IMR-90 (cell line): ENCODE data around the gene RAET1E. TPM values are rescaled to one million over a fixed set of nuclear protein-coding genes. Genes with fewer than 3 reads are reported as not detected.

Source experiments
- ATAC-seq: fragments of 200-7000 bp; cut with Tn5 transposase; 2 replicates; pipeline ENCODE4 v1.9.1; 2020; ENCODE audit warnings: low read depth, mild to moderate bottlenecking, moderate library complexity
- BruUV-seq: library from RNA; stranded (reverse); fragments of 400-500 nt; replicated peaks from 2 replicates; lab custom pipeline; 2021; lab: Mats Ljungman, UMichigan
- CTCF ChIA-PET: fragments of 300-600 bp; formaldehyde crosslinking; extraction: SDS; loops from one replicate; lab custom pipeline; 2021; ENCODE audit warnings: antibody characterized with exemption; lab: Yijun Ruan, JAX
- POLR2A ChIA-PET: fragments of 300-600 bp; sonication (Branson Sonifier 250); formaldehyde crosslinking; loops from one replicate; lab custom pipeline; 2022; ENCODE audit warnings: antibody characterized with exemption; ENCODE audit not compliant: unreplicated experiment; lab: Charles Lee
- DNase-seq: peaks from one replicate; pipeline ENCODE4 v3.0.0; 2013
- H2AFZ ChIP-seq: replicated peaks from 2 replicates; pipeline ENCODE3; 2013; ENCODE audit warnings: low read length, mild to moderate bottlenecking; ENCODE audit not compliant: poor library complexity
- H2AK5ac ChIP-seq: 2 replicates; pipeline ENCODE4 v1.6.1; 2013; ENCODE audit warnings: low read depth, low read length, inconsistent platforms
- H2AK9ac ChIP-seq: replicated peaks from 2 replicates; pipeline ENCODE3; 2013; ENCODE audit warnings: mild to moderate bottlenecking, low read depth, low read length, moderate library complexity; ENCODE audit not compliant: poor library complexity
- H2BK120ac ChIP-seq: 2 replicates; pipeline ENCODE4 v1.6.1; 2013; ENCODE audit warnings: low read depth, low read length, inconsistent platforms
- H2BK15ac ChIP-seq: 3 replicates; pipeline ENCODE4 v1.6.1; 2013; ENCODE audit warnings: low read depth, low read length, inconsistent platforms
- H2BK20ac ChIP-seq: 2 replicates; pipeline ENCODE4 v1.6.1; 2013; ENCODE audit warnings: low read depth, mild to moderate bottlenecking, inconsistent platforms, low read length, moderate library complexity
- H2BK5ac ChIP-seq: 2 replicates; pipeline ENCODE4 v1.6.1; 2013; ENCODE audit warnings: mild to moderate bottlenecking, low read depth, low read length, inconsistent platforms; ENCODE audit not compliant: poor library complexity, severe bottlenecking
- H3K14ac ChIP-seq: replicated peaks from 2 replicates; pipeline ENCODE4 v1.6.1; 2013; ENCODE audit warnings: low read depth, low read length, inconsistent platforms
- H3K18ac ChIP-seq: 2 replicates; pipeline ENCODE4 v1.6.1; 2013; ENCODE audit warnings: low read depth, low read length, control low read depth
- H3K23ac ChIP-seq: 2 replicates; pipeline ENCODE4 v1.6.1; 2013; ENCODE audit warnings: low read depth, low read length, inconsistent platforms
- H3K27ac ChIP-seq: 2 replicates; pipeline ENCODE4 v1.5.1; 2013; ENCODE audit warnings: mild to moderate bottlenecking, control low read depth, low read length; ENCODE audit not compliant: insufficient read depth
- H3K27me3 ChIP-seq: 2 replicates; pipeline ENCODE4 v1.6.1; 2013; ENCODE audit warnings: low read length; ENCODE audit not compliant: control insufficient read depth, insufficient read depth
- H3K36me3 ChIP-seq: 2 replicates; pipeline ENCODE4 v1.6.1; 2013; ENCODE audit warnings: low read length, mixed read lengths; ENCODE audit not compliant: control insufficient read depth, insufficient read depth
- H3K4ac ChIP-seq: 2 replicates; pipeline ENCODE4 v1.6.1; 2013; ENCODE audit warnings: low read depth, low read length, inconsistent platforms
- H3K4me1 ChIP-seq: 2 replicates; pipeline ENCODE4 v1.6.1; 2013; ENCODE audit warnings: low read length, mixed read lengths; ENCODE audit not compliant: control insufficient read depth, insufficient read depth
- H3K4me2 ChIP-seq: 2 replicates; pipeline ENCODE4 v1.6.1; 2013; ENCODE audit warnings: low read depth, mild to moderate bottlenecking, control low read depth, low read length, moderate library complexity
- H3K4me3 ChIP-seq: 2 replicates; pipeline ENCODE4 v1.5.1; 2013; ENCODE audit warnings: low read depth, mild to moderate bottlenecking, control low read depth, low read length, moderate library complexity; ENCODE audit not compliant: insufficient read depth
- H3K56ac ChIP-seq: 2 replicates; pipeline ENCODE4 v1.6.1; 2013; ENCODE audit warnings: low read length, inconsistent platforms; ENCODE audit not compliant: insufficient read depth; ENCODE audit errors: extremely low read depth
- H3K79me1 ChIP-seq, 2 experiments: 2 replicates each; pipeline ENCODE4 v1.6.1; 2013; ENCODE audit warnings: low read length in 2 of 2, inconsistent platforms in 1 of 2, low read depth in 1 of 2
- H3K9ac ChIP-seq: 2 replicates; pipeline ENCODE4 v1.6.1; 2013; ENCODE audit warnings: low read depth, low read length, control low read depth
- H3K9me1 ChIP-seq: 2 replicates; pipeline ENCODE4 v1.6.1; 2013; ENCODE audit warnings: low read length, inconsistent platforms; ENCODE audit not compliant: insufficient read depth
- H3K9me3 ChIP-seq: 2 replicates; pipeline ENCODE4 v1.6.1; 2013; ENCODE audit warnings: low read length; ENCODE audit not compliant: control insufficient read depth, insufficient read depth
- H4K20me1 ChIP-seq: 2 replicates; pipeline ENCODE4 v1.6.1; 2013; ENCODE audit warnings: low read length, inconsistent platforms; ENCODE audit not compliant: insufficient read depth
- H4K5ac ChIP-seq: 2 replicates; pipeline ENCODE4 v1.6.1; 2013; ENCODE audit warnings: mild to moderate bottlenecking, low read depth, low read length, control low read depth
- H4K8ac ChIP-seq, 2 experiments: 2 replicates each; pipeline ENCODE4 v1.6.1; 2013; ENCODE audit warnings: low read depth in 2 of 2, low read length in 2 of 2, control low read depth in 1 of 2, inconsistent platforms in 1 of 2
- H4K91ac ChIP-seq: 2 replicates; pipeline ENCODE4 v1.6.1; 2013; ENCODE audit warnings: low read depth, low read length, inconsistent platforms; ENCODE audit not compliant: insufficient read depth
- FOS ChIP-seq: fragments of 150-350 bp; IDR thresholded peaks from 2 replicates; pipeline ENCODE4 v1.6.1; 2016; ENCODE audit warnings: low read depth, low read length
- MAFK ChIP-seq: IDR thresholded peaks from 2 replicates; pipeline ENCODE4 v1.6.1; 2012; ENCODE audit warnings: low read depth, low read length, improper control_type of control experiment
- MXI1 ChIP-seq: IDR thresholded peaks from 2 replicates; pipeline ENCODE4 v1.6.1; 2012; ENCODE audit warnings: low read depth, mild to moderate bottlenecking, low read length, moderate library complexity, borderline replicate concordance
- POLR2A ChIP-seq: IDR thresholded peaks from 2 replicates; pipeline ENCODE4 v1.6.1; 2012; ENCODE audit warnings: mild to moderate bottlenecking, low read depth, low read length
- RFX5 ChIP-seq: IDR thresholded peaks from 2 replicates; pipeline ENCODE4 v1.8.0; 2012; ENCODE audit warnings: low read depth, mild to moderate bottlenecking, low read length, moderate library complexity
- WGBS, 2 experiments: methylation state at CpG; one replicate each; pipeline versions ENCODE4 v1.1.5 to v1.1.7; 2013; ENCODE audit warnings: missing lambda C conversion rate in 2 of 2; ENCODE audit not compliant: insufficient read length in 1 of 2; ENCODE audit errors: extremely low coverage in 2 of 2; 5-methylcytosine and 5-hydroxymethylcytosine counted together
- dilution Hi-C: fragments of 300-500 bp; cut with HindIII; formaldehyde crosslinking; loops from one replicate; pipeline ENCODE4 v1.14.3; 2018; ENCODE audit warnings: low sequenced_read_pairs; ENCODE audit not compliant: unreplicated experiment
- in situ Hi-C: fragments of 300-500 bp; cut with MboI; formaldehyde crosslinking; loops from 3 replicates; pipeline ENCODE4 v1.14.3; 2019; ENCODE audit warnings: low sequenced_read_pairs, inconsistent platforms, mixed read lengths
- intact Hi-C: fragments of 100-400 bp; cut with micrococcal nuclease; formaldehyde crosslinking; loops from 2 replicates; pipeline ENCODE4 v1.10.0; 2022
- polyA plus RNA-seq, 3 experiments: library from polyadenylated mRNA; depleted of rRNA; stranded (reverse); fragments of >200 nt; gene quantifications; 2 replicates each; pipeline ENCODE4 v1.2.3, GENCODE V29; 2012; ENCODE audit warnings: low replicate concordance in 1 of 3
- total RNA-seq: library from RNA; depleted of rRNA; stranded (reverse); fragments of >200 nt; gene quantifications from 2 replicates; pipeline ENCODE4 v1.2.3, GENCODE V29; 2012
- TF ChIP-seq, protein P1 (sequence below): conservative IDR thresholded peaks from 2 replicates; pipeline ENCODE4 v1.5.1; 2012; ENCODE audit warnings: mild to moderate bottlenecking, low read depth, low read length, improper control_type of control experiment

The RAET1E gene
- total and polyA plus RNA-seq, 2 of the 4 experiments (the other 2 are of a cell fraction) = not detected

DNA sequence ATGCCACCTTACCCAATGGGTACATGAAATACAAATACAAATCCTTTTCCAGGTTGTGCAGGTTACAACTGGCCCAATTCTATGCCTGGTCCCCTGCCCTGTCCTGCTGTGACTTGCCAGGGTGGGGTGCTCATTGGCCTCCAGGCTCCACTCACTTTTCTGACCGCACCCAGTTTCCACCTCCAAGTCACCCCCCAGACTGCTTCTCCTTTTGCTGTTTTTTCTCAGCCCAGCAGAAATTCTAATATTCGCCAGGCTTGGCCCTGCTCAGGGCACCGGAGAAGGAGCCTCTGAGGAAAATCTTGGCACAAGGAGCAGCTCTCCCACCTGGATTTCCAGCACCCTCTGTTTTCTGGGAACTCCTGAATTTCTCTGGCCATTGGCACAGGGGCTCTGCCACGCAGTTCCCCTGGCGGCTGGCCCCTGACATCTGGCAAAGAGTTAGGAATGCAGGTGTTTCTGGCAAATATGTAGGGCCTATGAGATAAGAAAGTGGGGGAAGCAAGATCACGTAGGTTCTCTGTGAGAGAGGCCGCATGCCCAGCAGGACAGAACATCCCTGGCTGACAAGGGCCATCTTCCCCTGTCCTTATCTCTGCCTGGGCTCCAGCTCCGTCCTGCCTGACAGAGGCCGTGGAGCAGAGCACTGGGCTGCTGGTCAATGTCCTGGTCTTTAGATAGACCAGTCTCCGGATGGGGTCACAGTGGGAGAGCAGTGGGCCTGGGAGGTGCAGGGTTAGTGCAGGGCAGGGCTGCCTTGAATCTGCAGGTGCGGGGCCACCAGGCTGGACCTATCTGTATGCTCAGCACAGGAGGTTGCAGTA lies 2.9 kb upstream of the RAET1E start:
- dilution Hi-C loops = no loop called here
- Histone ChIP-seq H3K9me3 (no peaks in the 10 kb centered on the region), H2AK5ac (no peak overlapping the region), H3K4me3 (no peak overlapping the region), H2AFZ (no peak overlapping the region), H2BK5ac (no peak overlapping the region), H2AK9ac (no peak overlapping the region), H2BK15ac (no peak overlapping the region), H3K4me1 (peaks cover 16% of the 10 kb centered on the region), H3K36me3 (no peaks in the 10 kb centered on the region), H3K27ac (no peak overlapping the region), H3K79me1 (peaks cover 0 to 7% of the 10 kb centered on the region in 2 experiments; a peak in 1 of 4 replicates), H3K18ac (no peak overlapping the region), H3K14ac (no peak overlapping the region), H3K23ac (no peak overlapping the region), H3K9ac (no peak overlapping the region), H4K8ac (no peak overlapping the region), H2BK20ac (no peak overlapping the region), H2BK120ac (no peak overlapping the region), H3K56ac (no peak overlapping the region), H4K20me1 (no peaks in the 10 kb centered on the region), H4K5ac (no peak overlapping the region), H3K4ac (no peak overlapping the region), H3K4me2 (no peak overlapping the region), H3K27me3 (peaks cover 4% of the 10 kb centered on the region), H4K91ac (no peak overlapping the region), H3K9me1 (peaks cover 17% of the 10 kb centered on the region)
- ATAC-seq = no peak
- WGBS, 2 experiments = 95% methylated on average over 4 of the region's 11 CpGs; no CpG with 5 or more reads in 1 of the 2 experiments
- no peak for DNase-seq
- BruUV-seq = no TSS peak
- in situ Hi-C loops = no loop called here
- CTCF ChIA-PET = no interaction called here
- POLR2A ChIA-PET = no interaction called here
- no peak for TF ChIP-seq FOS
- TF ChIP-seq MXI1 = no peak
- TF ChIP-seq, protein P1, sequence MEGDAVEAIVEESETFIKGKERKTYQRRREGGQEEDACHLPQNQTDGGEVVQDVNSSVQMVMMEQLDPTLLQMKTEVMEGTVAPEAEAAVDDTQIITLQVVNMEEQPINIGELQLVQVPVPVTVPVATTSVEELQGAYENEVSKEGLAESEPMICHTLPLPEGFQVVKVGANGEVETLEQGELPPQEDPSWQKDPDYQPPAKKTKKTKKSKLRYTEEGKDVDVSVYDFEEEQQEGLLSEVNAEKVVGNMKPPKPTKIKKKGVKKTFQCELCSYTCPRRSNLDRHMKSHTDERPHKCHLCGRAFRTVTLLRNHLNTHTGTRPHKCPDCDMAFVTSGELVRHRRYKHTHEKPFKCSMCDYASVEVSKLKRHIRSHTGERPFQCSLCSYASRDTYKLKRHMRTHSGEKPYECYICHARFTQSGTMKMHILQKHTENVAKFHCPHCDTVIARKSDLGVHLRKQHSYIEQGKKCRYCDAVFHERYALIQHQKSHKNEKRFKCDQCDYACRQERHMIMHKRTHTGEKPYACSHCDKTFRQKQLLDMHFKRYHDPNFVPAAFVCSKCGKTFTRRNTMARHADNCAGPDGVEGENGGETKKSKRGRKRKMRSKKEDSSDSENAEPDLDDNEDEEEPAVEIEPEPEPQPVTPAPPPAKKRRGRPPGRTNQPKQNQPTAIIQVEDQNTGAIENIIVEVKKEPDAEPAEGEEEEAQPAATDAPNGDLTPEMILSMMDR = no peak
- TF ChIP-seq MAFK = no peak
- TF ChIP-seq POLR2A = no peak
- TF ChIP-seq RFX5 = no peak
- intact Hi-C loops = no loop called here
